AG04450 (cell line): ENCODE measurements around the gene SDK1. TPM values are rescaled to one million over a fixed set of nuclear protein-coding genes. Genes with fewer than 3 reads are reported as not detected.

Experiments
- CTCF ChIA-PET: fragments of 300-600, 350-600 bp; formaldehyde crosslinking; extraction: SDS; loops from one replicate; lab custom pipeline; 2022; ENCODE audit warnings: antibody characterized with exemption, inconsistent platforms; lab: Charles Lee
- POLR2A ChIA-PET: fragments of 350-600 bp; formaldehyde crosslinking; extraction: SDS; loops from one replicate; lab custom pipeline; 2021; ENCODE audit warnings: antibody characterized with exemption, inconsistent platforms; lab: Yijun Ruan, JAX
- DNase-seq: peaks from one replicate; pipeline ENCODE4 v3.0.0-alpha.2; 2011; ENCODE audit warnings: low read depth, low spot score
- H3K27ac ChIP-seq: one replicate; pipeline ENCODE4 v1.5.1; 2012; ENCODE audit warnings: low read depth, low read length, control low read depth
- H3K27me3 ChIP-seq: one replicate; pipeline ENCODE4 v1.6.0; 2012; ENCODE audit warnings: low read length; ENCODE audit not compliant: control insufficient read depth, insufficient read depth
- H3K4me3 ChIP-seq: 2 replicates; pipeline ENCODE4 v1.5.1; 2011; ENCODE audit warnings: mild to moderate bottlenecking, low read depth, low read length, control low read depth
- H3K9me3 ChIP-seq: 2 replicates; pipeline ENCODE4 v1.5.1; 2012; ENCODE audit warnings: low read length; ENCODE audit not compliant: control insufficient read depth, insufficient read depth
- polyA plus RNA-seq: library from polyadenylated mRNA; depleted of rRNA; stranded (reverse); fragments of >200 nt; gene quantifications from 2 replicates; pipeline ENCODE4 v1.2.3, GENCODE V29; 2011
- TF ChIP-seq, protein P1 (sequence below): IDR thresholded peaks from 2 replicates; pipeline ENCODE4 v1.5.1; 2011; ENCODE audit warnings: low read depth, low read length, control low read depth, inconsistent platforms

Gene SDK1
- polyA plus RNA-seq, 1 experiment: 2.2 TPM

DNA sequence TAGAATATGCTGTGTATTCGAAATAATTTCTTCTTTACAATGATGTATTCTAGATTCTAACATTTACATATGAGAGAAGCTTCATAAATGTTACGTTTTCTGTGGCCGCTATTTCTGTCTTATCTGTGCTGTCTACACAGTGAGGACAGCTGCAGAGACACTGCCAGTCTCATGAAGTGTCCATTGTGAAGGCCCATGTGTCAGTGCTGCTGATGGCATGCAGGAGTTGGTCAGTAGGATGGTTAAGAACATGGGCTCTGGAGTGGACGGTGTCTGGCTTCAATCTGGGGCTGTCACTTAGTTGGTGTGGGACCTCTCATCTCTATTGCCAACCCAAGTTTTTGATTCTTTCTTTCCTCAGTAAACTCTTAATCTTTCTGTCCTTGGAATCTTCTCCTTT is 137.3 kb downstream of the SDK1 start:
- Histone ChIP-seq H3K9me3 (no peaks in the 10 kb centered on the region), H3K27me3 (no peaks in the 10 kb centered on the region), H3K27ac (no peak overlapping the region), H3K4me3 (no peak overlapping the region)
- CTCF ChIA-PET: interaction anchor here (0.5 kb wide), 1 partner anchor 11 kb away, joined by 3 read pairs; no protein-coding TSS in a partner anchor
- TF ChIP-seq, protein P1, sequence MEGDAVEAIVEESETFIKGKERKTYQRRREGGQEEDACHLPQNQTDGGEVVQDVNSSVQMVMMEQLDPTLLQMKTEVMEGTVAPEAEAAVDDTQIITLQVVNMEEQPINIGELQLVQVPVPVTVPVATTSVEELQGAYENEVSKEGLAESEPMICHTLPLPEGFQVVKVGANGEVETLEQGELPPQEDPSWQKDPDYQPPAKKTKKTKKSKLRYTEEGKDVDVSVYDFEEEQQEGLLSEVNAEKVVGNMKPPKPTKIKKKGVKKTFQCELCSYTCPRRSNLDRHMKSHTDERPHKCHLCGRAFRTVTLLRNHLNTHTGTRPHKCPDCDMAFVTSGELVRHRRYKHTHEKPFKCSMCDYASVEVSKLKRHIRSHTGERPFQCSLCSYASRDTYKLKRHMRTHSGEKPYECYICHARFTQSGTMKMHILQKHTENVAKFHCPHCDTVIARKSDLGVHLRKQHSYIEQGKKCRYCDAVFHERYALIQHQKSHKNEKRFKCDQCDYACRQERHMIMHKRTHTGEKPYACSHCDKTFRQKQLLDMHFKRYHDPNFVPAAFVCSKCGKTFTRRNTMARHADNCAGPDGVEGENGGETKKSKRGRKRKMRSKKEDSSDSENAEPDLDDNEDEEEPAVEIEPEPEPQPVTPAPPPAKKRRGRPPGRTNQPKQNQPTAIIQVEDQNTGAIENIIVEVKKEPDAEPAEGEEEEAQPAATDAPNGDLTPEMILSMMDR: no peak
- POLR2A ChIA-PET: interaction anchor here (1.1 kb wide), 1 partner anchor 11 kb away, joined by 6 read pairs; no protein-coding TSS in a partner anchor
- DNase-seq: no peak

DNA sequence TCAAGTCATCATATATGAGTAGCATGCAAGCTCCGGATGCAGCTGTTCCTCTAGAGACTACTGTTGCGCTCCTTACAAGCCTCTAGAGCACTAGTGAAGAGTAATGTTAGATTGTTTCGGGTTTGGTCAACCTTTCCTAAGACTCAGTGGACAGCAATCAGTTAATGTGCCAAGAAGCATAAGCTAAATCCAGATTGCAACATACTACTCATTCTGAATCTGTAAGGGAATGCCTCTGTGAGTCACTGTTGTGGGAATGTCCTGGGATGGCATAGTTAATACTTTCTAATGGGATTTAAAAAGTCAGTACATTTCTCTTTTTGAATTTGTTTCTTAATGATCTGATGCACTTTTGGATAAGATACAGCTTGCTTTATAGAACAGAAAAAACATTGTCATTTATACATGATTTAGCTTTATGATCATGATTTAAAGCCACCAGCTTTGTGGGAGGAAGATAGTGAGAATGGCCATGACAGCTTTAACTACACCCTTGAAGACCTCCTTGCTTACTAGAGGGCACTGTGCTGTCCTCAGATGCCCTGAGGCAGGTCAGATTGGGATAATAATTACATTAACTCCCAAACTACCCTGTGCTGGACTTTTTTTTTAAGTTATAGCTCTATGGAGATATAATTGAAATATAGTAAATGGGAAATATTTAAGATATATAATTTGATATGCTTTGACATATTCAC is 138.4 kb downstream of the SDK1 start:
- Histone ChIP-seq H3K27ac (no peak overlapping the region), H3K4me3 (no peak overlapping the region), H3K27me3 (no peaks in the 10 kb centered on the region), H3K9me3 (no peaks in the 10 kb centered on the region)
- TF ChIP-seq, protein P1: no peak
- ChIA-PET CTCF (interaction anchor here (0.6 to 2.0 kb wide), 2 partner anchors 28 to 43 kb away, joined by 3 to 7 read pairs; no protein-coding TSS in a partner anchor), POLR2A (interaction anchor here (0.6 to 1.1 kb wide), 3 partner anchors 10 to 177 kb away, joined by 3 to 6 read pairs (median 5); no protein-coding TSS in a partner anchor)
- peak; percentile 91 for DNase-seq

DNA sequence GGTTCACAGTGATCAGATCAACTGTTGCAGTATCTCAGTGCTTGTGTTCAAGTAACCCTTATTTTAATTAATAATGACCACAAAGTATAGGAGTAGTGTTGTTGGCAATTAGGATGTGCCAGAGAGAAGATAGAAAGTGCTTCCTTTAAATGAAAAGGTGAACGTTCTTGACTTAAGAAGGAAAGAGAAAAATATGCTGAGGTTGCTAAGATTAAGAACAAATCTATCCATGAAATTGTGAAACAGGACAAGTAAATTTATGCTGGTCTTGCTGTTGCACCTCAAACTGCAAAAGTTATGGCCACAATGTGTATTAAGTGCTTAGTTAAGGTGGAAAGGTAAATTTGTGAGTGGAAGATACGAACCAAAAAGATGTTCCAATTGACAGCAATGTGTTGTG is 139.5 kb downstream of the SDK1 start:
- no peak overlapping the region for H3K4me3 ChIP-seq
- POLR2A ChIA-PET: no interaction called here
- H3K9me3 ChIP-seq: no peaks in the 10 kb centered on the region
- no peaks in the 10 kb centered on the region for H3K27me3 ChIP-seq
- no peak for DNase-seq
- H3K27ac ChIP-seq: no peak overlapping the region
- TF ChIP-seq, protein P1: no peak
- CTCF ChIA-PET: interaction anchor here (2.0 kb wide), 1 partner anchor 42 kb away, joined by 7 read pairs; no protein-coding TSS in a partner anchor

DNA sequence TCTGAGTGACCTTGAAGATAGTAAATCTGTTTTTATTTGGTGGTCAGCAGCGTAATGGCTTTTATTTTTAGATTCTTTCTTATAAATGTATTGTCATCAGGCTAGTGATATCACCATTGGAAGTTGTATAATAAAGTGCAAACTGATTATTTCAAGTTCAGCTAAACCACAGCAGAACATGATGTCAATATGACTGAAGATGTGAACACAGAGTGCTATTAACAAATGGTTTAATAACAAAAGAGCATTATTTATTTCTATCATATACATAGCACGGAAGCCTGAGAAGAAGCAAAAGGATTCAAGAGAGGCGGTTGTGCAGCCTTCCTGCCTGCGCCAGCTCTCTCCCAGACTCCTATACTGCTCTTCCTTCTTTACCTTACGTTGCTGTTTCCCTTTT is 142.7 kb downstream of the SDK1 start:
- ChIA-PET CTCF (no interaction called here), POLR2A (no interaction called here)
- no peak for DNase-seq

DNA sequence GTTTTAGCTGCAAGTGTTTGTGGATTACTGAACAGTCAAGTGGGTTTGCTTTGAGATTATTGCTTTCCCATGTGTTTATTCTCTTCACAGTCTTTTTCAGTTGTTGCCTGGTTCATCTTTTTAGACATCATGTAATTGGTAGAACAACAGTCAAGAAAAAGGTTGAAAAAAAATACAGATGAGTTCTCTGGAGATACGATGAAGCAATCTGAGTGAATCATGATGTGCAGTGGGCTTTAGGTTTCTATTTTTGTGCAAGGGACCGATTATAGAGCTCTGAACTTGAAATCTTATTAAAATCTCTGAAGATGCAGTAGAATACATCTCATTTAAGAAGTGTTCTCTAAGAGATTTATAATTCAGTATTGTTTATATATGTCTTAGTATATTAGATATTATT is 145.7 kb downstream of the SDK1 start:
- no peak for DNase-seq
- H3K9me3 ChIP-seq: no peaks in the 10 kb centered on the region
- no peaks in the 10 kb centered on the region for H3K27me3 ChIP-seq
- H3K4me3 ChIP-seq: no peak overlapping the region
- H3K27ac ChIP-seq: no peak overlapping the region
- TF ChIP-seq, protein P1: no peak
- ChIA-PET POLR2A (no interaction called here), CTCF (no interaction called here)

More for the DNA sequence above, 142.7 kb downstream of the SDK1 start:
- no peaks in the 10 kb centered on the region for H3K27me3 ChIP-seq
- no peak overlapping the region for H3K27ac ChIP-seq
- TF ChIP-seq, protein P1: no peak
- no peaks in the 10 kb centered on the region for H3K9me3 ChIP-seq
- H3K4me3 ChIP-seq: no peak overlapping the region
